HG03521 (cell line): Measurements from ENCODE around the gene RIPK4.

Source experiments
- ATAC-seq: cut with Tn5 transposase; IDR thresholded peaks from one replicate; pipeline ENCODE4 v1.9.1; 2021; ENCODE audit warnings: mild to moderate bottlenecking, moderate library complexity; ENCODE audit not compliant: unreplicated experiment

RIPK4 gene

GRCh38 chr21:41766883-41767605, at the start of gene RIPK4:
Gene RIPK4, minus strand, starts transcription at chr21:41767052. Its CDS starts 11 bp downstream, at chr21:41767041.
- ATAC-seq: no peak

GRCh38 chr21:41815652-41816582, 49.1 kb upstream of the RIPK4 start:
- no peak for ATAC-seq

- ATAC-seq: no peak
Measured at GRCh38 chr21:41813226-41813625, 46.4 kb upstream of the RIPK4 start.

- no peak for ATAC-seq
Measured at GRCh38 chr21:41812679-41813078, 45.8 kb upstream of the RIPK4 start.

GRCh38 chr21:41810597-41810932, 43.7 kb upstream of the RIPK4 start:
- no peak for ATAC-seq

- ATAC-seq: no peak
Measured at GRCh38 chr21:41809891-41810596, 43.2 kb upstream of the RIPK4 start.

- no peak for ATAC-seq
Measured at GRCh38 chr21:41808846-41809245, 42.0 kb upstream of the RIPK4 start.

- no peak for ATAC-seq
Measured at GRCh38 chr21:41808094-41808493, 41.2 kb upstream of the RIPK4 start.

GRCh38 chr21:41806773-41807172, 39.9 kb upstream of the RIPK4 start:
- ATAC-seq: no peak

- ATAC-seq: no peak
Measured at GRCh38 chr21:41805643-41806042, 38.8 kb upstream of the RIPK4 start.

GRCh38 chr21:41805038-41805437, 38.2 kb upstream of the RIPK4 start:
- ATAC-seq: no peak

- no peak for ATAC-seq
Measured at GRCh38 chr21:41804381-41804780, 37.5 kb upstream of the RIPK4 start.

GRCh38 chr21:41803316-41803715, 36.5 kb upstream of the RIPK4 start:
- ATAC-seq: no peak

GRCh38 chr21:41802684-41803083, 35.8 kb upstream of the RIPK4 start:
- ATAC-seq: no peak

- no peak for ATAC-seq
Measured at GRCh38 chr21:41802198-41802584, 35.3 kb upstream of the RIPK4 start.

GRCh38 chr21:41801321-41802197, 34.7 kb upstream of the RIPK4 start:
- no peak for ATAC-seq

GRCh38 chr21:41800425-41801320, 33.8 kb upstream of the RIPK4 start:
- ATAC-seq: no peak

- ATAC-seq: no peak
Measured at GRCh38 chr21:41799763-41800162, 32.9 kb upstream of the RIPK4 start.

GRCh38 chr21:41798326-41798725, 31.5 kb upstream of the RIPK4 start:
- ATAC-seq: no peak
